ENCODE results near the gene FAM9B. TPM values are rescaled to one million over a fixed set of nuclear protein-coding genes. Genes with fewer than 3 reads are reported as not detected.

The FAM9B gene
- total and polyA plus RNA-seq, 4 donors, result not detected

DNA sequence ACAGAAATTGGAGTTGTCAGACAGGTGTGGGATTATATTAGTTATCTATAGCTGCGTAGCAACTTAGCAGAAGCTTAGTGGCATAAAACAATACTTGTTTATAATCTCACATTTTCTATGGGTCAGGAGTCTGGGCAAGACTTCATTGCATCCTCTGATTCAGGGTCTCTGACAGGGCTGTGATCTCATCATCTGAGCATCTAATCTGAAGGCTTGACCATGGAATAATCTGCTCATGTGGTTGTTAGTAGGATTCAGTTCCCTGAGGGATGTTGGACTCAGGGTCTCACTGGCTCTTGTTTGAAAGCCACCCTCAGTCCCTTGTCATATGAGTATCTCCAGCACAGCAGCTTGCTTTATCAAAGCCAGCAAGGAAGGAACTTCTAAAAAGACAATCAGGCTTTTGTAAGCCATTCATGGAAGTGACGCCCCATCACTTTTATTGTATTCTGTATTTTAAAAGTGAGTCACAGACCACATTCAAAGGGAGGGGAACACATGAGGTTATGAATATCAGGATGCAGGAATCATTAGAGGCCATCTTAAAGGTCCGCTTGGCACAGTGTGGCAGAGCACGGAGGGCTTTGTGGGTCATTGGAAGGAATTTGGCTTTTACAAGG is 37.2 kb upstream of the FAM9B start:
- ATAC-seq (ENCODE audit: insufficient read depth, low FRiP score) (no peak), DNase-seq (no peak)
- WGBS, 2 donors, result 86 to 99% methylated on average over 4 of the region's 4 CpGs
- TF ChIP-seq, protein P1, sequence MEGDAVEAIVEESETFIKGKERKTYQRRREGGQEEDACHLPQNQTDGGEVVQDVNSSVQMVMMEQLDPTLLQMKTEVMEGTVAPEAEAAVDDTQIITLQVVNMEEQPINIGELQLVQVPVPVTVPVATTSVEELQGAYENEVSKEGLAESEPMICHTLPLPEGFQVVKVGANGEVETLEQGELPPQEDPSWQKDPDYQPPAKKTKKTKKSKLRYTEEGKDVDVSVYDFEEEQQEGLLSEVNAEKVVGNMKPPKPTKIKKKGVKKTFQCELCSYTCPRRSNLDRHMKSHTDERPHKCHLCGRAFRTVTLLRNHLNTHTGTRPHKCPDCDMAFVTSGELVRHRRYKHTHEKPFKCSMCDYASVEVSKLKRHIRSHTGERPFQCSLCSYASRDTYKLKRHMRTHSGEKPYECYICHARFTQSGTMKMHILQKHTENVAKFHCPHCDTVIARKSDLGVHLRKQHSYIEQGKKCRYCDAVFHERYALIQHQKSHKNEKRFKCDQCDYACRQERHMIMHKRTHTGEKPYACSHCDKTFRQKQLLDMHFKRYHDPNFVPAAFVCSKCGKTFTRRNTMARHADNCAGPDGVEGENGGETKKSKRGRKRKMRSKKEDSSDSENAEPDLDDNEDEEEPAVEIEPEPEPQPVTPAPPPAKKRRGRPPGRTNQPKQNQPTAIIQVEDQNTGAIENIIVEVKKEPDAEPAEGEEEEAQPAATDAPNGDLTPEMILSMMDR (IDR thresholded peaks at IDR 0.05; ENCODE audit: control extremely low read depth, extremely low read depth), result no peak
- H3K27me3 ChIP-seq (ENCODE audit: control insufficient read depth in 3 of 3, insufficient read depth in 3 of 3, low read length in 2 of 3), result peaks cover 0 to 33% (median 12%) of the 10 kb centered on the region in 3 donors
- no peak overlapping the region for H3K27ac ChIP-seq (ENCODE audit: low read depth in 1 of 2, low read length in 1 of 2)
- H3K4me3 ChIP-seq, result no peak overlapping the region
- H3K9ac ChIP-seq (ENCODE audit: insufficient read depth in 1 of 2, low read length in 2 of 2), result no peak overlapping the region
- H3K4me1 ChIP-seq (ENCODE audit: control insufficient read depth in 5 of 5, insufficient read depth in 5 of 5, low read length in 5 of 5), result peaks cover 0 to 4% (median 0%) of the 10 kb centered on the region in 5 donors
- H3K9me3 ChIP-seq (ENCODE audit: control insufficient read depth in 4 of 4, insufficient read depth in 3 of 4, low read length in 3 of 4), result peaks cover 0 to 4% (median 0%) of the 10 kb centered on the region in 4 donors
- no peaks in the 10 kb centered on the region for H3K36me3 ChIP-seq (ENCODE audit: control insufficient read depth in 4 of 4, insufficient read depth in 4 of 4, low read length in 4 of 4)

DNA sequence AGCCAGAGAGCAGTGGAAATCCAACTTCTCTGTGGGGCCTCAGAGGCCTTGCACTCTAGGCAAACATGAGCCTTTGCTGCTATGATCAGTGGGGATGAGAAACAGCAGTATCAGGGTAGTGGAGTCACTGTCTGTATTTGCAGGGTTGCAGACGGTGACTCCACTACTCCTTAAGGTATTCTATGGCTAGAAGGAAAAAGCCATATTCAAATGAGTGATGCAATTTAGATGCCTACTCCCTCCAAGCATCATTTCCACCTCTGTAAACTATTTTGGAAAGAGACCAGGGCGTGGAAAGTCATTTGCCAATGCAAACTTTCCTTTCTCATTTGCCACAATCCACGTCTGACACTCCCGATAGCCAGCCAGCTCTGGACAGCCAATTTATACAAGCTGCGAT is 35.6 kb upstream of the FAM9B start:
- Histone ChIP-seq H3K9me3 (ENCODE audit: control insufficient read depth in 4 of 4, insufficient read depth in 3 of 4, low read length in 3 of 4) (peaks cover 0 to 6% (median 0%) of the 10 kb centered on the region in 4 donors), H3K4me1 (ENCODE audit: control insufficient read depth in 5 of 5, insufficient read depth in 5 of 5, low read length in 5 of 5) (peaks cover 0 to 4% (median 0%) of the 10 kb centered on the region in 5 donors), H3K27ac (ENCODE audit: low read depth in 1 of 2, low read length in 1 of 2) (no peak overlapping the region), H3K27me3 (ENCODE audit: control insufficient read depth in 3 of 3, insufficient read depth in 3 of 3, low read length in 2 of 3) (peaks cover 0 to 31% (median 12%) of the 10 kb centered on the region in 3 donors), H3K36me3 (ENCODE audit: control insufficient read depth in 4 of 4, insufficient read depth in 4 of 4, low read length in 4 of 4) (no peaks in the 10 kb centered on the region), H3K9ac (ENCODE audit: insufficient read depth in 1 of 2, low read length in 2 of 2) (no peak overlapping the region), H3K4me3 (no peak overlapping the region)
- TF ChIP-seq, protein P1 (IDR thresholded peaks at IDR 0.05; ENCODE audit: control extremely low read depth, extremely low read depth), result no peak
- DNase-seq (no peak), ATAC-seq (ENCODE audit: insufficient read depth, low FRiP score) (no peak)
- 87 to 88% methylated on average over 5 of the region's 5 CpGs for WGBS, 2 donors

DNA sequence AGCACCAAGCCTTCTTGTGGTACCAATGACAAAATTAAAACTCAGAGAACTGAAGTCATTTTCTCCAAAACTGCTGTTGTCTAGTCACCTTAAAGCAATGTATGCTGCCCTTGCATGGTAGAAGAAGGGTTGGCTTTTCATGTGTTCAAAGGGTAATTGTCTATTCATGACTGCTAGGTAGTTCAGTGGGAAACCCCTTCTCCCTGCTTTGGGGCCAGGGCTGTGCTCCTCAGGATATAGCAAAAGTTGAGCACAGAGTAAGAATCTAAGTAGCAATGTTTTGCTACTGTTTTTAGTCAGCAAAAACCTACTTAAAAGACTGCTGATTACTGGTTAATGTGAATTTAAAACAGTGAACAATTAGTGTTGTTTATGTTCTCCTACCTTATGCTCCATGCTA is 30.8 kb upstream of the FAM9B start:
- Histone ChIP-seq H3K4me3 (no peak overlapping the region), H3K9me3 (ENCODE audit: control insufficient read depth in 4 of 4, insufficient read depth in 3 of 4, low read length in 3 of 4) (peaks cover 0 to 3% (median 0%) of the 10 kb centered on the region in 4 donors), H3K4me1 (ENCODE audit: control insufficient read depth in 5 of 5, insufficient read depth in 5 of 5, low read length in 5 of 5) (peaks cover 0 to 4% (median 0%) of the 10 kb centered on the region in 5 donors), H3K9ac (ENCODE audit: insufficient read depth in 1 of 2, low read length in 2 of 2) (no peak overlapping the region), H3K27me3 (ENCODE audit: control insufficient read depth in 3 of 3, insufficient read depth in 3 of 3, low read length in 2 of 3) (peaks cover 0 to 13% (median 11%) of the 10 kb centered on the region in 3 donors), H3K36me3 (ENCODE audit: control insufficient read depth in 4 of 4, insufficient read depth in 4 of 4, low read length in 4 of 4) (no peaks in the 10 kb centered on the region), H3K27ac (ENCODE audit: low read depth in 1 of 2, low read length in 1 of 2) (no peak overlapping the region)
- ATAC-seq (ENCODE audit: insufficient read depth, low FRiP score), result no peak
- no peak for DNase-seq
- TF ChIP-seq, protein P1 (IDR thresholded peaks at IDR 0.05; ENCODE audit: control extremely low read depth, extremely low read depth), result no peak

DNA sequence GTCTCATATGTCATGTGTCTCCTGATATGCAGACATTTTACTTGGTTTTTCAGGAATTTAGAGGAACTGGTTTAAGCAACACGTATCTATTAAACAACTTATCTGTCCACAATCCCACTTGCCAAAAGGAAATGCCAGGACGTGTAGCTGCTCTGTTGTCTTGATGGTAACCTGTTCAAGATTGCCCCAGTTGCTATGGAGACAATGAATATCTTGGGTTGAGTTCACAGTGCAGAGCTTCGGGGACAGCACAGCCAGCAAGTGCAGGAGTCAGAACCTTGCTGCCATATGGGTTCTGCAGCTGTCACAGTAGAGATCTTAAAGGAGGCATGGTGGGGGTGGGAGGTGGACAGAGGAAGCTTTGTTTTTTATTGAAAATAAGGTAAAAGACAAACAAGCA is 28.7 kb upstream of the FAM9B start:
- Histone ChIP-seq H3K9ac (ENCODE audit: insufficient read depth in 1 of 2, low read length in 2 of 2) (no peak overlapping the region), H3K4me3 (no peak overlapping the region), H3K36me3 (ENCODE audit: control insufficient read depth in 4 of 4, insufficient read depth in 4 of 4, low read length in 4 of 4) (no peaks in the 10 kb centered on the region), H3K4me1 (ENCODE audit: control insufficient read depth in 5 of 5, insufficient read depth in 5 of 5, low read length in 5 of 5) (no peaks in the 10 kb centered on the region), H3K9me3 (ENCODE audit: control insufficient read depth in 4 of 4, insufficient read depth in 3 of 4, low read length in 3 of 4) (peaks cover 0 to 2% (median 0%) of the 10 kb centered on the region in 4 donors), H3K27ac (ENCODE audit: low read depth in 1 of 2, low read length in 1 of 2) (no peak overlapping the region), H3K27me3 (ENCODE audit: control insufficient read depth in 3 of 3, insufficient read depth in 3 of 3, low read length in 2 of 3) (peaks cover 2 to 14% (median 11%) of the 10 kb centered on the region in 3 donors)
- DNase-seq, result no peak
- ATAC-seq (ENCODE audit: insufficient read depth, low FRiP score), result no peak
- TF ChIP-seq, protein P1 (IDR thresholded peaks at IDR 0.05; ENCODE audit: control extremely low read depth, extremely low read depth), result no peak
- 31 to 41% methylated on average over 3 of the region's 3 CpGs for WGBS, 2 donors
